ENCODE data around the gene PHOSPHO1. TPM values are rescaled to one million over a fixed set of nuclear protein-coding genes. Genes with fewer than 3 reads are reported as not detected.

The PHOSPHO1 gene
- polyA plus RNA-seq, 3 donors, result 1.4 to 2.4 (median 1.8) TPM

DNA sequence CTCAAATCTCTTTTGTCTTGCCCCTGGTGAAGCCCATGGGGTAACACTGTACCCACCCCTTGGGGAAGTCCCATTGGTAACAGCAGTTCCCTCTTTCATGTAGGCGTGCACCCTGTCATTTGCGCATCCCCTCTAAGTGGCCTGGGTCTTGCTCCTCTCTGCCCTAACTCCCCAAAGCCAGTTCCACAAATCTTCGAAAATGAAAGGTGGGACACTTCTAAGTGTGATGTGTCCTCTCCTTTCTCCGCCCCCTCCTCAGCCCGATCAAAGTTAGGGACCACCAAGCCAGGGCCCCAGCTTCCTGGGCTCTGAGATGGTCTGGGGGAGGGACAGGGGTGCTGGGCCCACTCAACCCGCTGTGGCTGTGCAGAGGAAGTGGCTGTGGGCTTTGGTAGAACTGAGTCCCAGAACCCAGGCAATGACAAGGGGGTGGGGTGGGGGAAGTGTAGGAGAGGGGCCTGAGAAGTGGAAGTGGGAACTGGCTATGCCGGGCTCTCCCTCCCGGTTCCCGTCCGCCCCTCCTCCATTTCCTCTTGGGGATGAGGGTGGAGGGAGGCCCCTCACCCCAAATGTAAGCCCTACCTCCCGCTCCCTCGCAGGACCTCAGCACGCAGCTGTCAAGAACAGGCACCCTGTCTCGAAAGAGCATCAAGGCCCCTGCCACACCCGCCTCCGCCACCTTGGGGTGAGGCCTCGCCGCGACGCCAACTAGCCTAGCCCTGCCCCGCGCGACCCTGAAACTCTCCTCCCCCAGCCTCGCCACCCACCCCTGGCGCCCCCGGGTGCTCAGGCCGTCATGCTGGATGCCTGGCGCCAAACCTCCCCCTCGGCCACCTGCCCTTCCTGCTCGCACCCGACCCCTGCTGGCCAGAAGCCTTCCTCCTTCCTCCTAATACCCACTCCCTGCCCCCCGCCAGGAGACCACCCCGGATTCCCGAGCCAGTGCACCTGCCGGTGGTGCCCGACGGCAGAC, 11.4 kb downstream of the PHOSPHO1 start:
- no peak for DNase-seq

DNA sequence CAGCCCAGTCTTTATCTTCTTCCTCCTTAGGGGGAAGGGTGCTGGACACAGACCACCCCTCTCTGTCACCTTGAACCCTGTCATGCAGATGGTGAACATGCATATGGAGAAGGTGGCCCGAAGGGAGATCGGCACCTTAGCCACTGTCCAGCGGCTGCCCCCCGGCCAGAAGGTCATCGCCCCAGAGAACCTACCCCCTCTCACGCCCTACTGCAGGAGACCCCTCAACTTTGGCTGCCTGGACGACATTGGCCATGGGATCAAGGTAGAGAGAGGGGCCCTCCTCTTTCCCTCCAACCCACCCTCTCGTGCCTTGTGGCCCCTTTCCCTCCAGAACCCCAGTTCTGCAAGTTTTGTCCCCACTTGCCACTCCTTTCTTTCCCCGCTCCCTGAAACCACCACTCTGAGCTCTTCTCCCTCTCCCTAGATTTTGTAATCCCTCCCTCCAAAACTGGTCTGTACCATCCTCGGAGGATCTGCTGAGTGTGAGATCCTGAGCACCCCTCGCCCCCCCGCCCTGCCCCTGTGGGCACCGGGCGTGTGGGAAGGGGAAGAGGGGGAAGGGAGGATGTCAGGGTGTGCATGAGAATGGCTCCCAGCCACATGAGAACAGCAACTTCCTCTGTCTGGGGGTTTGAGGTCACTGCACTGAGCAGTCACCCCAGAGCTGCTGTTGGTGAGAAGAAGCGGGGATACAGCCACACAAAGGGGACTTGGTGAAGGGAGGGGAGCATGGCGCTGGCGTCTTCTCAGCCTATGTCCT, 12.8 kb downstream of the PHOSPHO1 start:
- DNase-seq, result no peak

- DNase-seq, result no peak
Observed at GRCh38 chr17:49216953-49217650, 13.5 kb downstream of the PHOSPHO1 start.

- no peak for DNase-seq
Observed at GRCh38 chr17:49216482-49216881, 14.1 kb downstream of the PHOSPHO1 start.

DNA sequence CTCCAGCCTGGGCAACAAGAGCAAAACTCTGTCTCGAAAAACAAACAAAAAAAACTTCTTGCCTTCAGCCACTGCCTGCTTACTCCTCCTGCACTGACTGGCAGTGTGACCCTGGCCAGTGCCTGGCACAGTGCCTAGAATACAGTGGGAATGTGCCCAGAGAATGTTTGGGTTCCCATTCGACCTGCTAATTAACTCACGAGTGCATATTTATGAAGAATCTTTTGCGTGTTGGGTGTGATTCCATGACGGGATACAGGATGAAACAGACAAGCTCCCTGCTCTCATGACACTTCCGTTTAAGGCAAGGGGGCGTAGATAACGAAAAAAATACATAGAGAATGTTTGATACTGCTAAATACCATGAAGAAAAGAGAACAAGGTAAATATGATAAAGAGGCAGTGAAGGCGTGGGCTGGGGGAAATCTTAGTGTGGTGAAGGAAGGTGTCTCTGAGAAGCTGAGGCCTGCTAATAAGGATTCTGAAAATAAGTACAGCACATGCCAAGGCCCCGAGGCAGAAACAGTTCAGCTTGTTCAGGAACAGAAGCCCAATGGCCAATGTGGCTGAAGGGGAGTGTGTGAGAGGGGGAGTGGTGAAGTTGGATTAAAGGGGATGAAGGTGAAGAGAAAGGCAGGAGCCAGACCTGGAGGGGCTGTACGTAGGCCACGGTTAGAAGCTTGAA, 15.8 kb downstream of the PHOSPHO1 start:
- DNase-seq, result no peak

- no peak for DNase-seq
Observed at GRCh38 chr17:49213847-49214246, 16.7 kb downstream of the PHOSPHO1 start.

- DNase-seq, result no peak
Observed at GRCh38 chr17:49213399-49213798, 17.2 kb downstream of the PHOSPHO1 start.

DNA sequence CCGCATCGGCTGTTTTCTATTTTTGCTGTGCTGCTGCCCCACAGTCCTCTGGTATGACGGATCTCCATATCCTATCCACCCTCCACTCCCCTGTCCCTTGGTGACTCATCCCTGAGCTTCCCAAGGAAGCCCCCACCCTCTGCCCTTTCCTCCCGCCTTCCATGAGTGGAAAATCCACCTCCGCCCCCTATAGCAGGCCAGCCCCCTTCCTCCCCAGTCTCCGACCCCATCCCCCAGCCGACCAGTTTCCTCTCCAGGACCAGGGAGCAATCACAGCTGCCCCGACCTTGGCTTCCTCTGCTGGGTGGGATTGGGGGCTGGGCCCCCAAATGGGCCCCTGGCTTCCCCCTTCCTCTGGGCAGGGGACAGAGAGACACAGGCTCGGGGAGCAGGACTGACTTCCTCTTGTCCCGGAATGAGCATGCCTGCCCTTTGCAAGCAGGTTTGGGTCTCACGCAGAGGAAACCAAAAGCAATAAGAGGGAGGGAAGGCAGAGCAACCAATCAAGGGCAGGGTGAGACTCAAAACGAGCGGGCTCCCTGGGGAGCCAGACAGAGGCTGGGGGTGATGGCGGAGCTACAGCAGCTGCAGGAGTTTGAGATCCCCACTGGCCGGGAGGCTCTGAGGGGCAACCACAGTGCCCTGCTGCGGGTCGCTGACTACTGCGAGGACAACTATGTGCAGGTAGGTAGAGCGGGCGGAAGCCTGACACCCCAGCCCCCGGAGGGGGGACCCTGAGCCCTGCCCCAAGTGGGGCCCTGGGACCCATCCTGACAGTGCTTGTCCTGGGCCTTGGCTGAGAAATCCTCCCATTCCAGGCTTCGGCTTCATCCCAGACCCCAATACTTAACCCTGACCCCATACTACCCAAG, 20.2 kb downstream of the PHOSPHO1 start, which contains the start of the genes ABI3 and GNGT2:
Gene ABI3 (plus strand): TSS at position 550 of the 872 bp plus-strand sequence. CDS start 18 bp downstream, at position 568.
Gene GNGT2 (minus strand): TSS at position 417 of the 872 bp plus-strand sequence. CDS start 3,152 bp downstream, outside the sequence.
- DNase-seq, result no peak

- DNase-seq, result no peak
Observed at GRCh38 chr17:49209061-49209571, 21.5 kb downstream of the PHOSPHO1 start.

DNA sequence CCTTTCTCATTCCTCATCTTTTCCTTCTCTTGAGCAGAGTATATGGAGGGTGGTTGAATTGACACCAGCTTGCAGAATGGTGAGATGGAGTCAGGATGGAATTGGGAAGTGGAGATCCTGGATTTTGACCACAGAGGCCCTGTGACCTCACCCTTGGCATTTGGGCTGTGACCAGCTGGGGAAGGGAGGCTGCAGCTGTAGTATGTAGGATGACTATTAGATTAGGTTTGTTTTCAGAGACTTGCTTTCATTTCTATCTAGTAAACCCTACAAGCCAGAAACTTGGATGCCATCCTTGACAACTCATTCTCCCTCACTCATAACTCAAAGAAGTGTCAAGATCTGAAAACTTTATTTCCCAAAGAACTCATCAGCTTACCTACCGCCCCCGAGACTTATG, 26.1 kb downstream of the PHOSPHO1 start:
- no peak for DNase-seq

DNA sequence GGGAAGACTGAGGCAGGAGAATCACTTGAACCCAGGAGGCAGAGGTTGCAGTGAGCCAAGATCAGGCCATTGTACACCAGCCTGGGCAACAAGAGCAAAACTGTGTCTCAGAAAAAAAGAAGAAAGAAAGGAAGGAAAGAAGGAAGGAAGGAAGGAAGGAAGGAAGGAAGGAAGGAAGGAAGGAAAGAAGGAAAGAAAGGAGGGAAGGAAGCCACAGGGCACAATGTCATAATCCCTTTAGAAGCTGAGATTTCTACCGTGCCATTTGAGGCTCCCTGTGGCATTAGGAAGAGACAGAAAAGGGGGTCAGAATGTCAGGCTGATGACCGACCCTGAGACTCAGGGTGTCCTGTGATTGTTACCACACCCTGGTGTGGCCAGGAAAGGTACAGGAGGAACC, 26.8 kb downstream of the PHOSPHO1 start:
- DNase-seq, result no peak

DNA sequence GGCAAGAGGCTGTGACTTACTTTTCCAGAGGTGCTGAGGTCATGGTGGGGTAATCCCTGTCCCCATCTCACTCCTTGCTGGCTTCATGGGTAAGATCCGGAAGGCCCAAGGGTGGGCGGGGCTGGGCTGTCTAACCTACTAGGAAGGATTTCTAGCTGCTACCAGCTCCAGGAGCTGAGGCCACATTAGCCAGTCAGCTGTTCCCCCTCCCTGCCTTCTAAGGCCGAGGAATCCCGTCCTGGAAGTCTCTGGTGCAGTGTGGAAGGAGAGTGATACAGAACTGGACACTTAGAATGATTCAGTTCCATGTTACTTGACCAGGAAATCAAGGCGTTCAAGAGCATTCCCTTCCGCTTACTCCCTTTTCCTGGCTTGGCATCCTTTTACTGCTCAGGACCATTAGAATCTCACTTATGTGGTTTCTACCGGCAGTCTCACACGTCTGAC, 29.1 kb downstream of the PHOSPHO1 start:
- DNase-seq, result no peak

DNA sequence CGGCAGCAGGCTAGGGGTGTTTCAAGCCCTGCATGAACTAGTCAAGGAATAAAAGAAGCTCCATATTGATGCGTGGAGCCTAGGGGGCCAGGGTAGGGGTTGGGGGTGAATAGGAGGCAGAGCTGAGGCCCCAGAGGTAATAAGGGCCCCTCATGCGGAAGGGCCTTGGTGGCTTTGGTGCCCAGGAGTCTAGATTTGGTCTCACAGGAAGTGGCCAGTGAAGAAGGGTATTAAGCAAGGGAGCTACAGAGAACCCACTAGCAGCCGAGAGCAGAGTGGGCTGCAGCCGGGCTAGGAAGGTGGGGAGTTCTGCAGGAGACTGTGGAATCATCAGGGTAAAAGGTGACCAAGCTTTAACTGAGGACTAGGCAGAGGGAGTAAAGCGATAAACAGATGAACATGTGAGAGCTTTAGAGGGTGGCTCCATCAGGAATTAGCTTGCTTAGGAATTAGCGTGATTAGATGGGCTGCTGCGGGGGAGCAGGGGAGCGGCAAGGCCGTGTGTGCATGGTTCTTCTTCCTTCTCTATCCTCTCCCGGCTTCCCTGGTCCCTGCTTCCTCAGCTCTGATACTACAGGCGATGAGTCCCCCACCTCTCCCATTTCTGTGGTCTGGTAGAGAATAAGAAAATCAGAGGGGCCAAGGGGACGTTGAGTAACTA, 30.0 kb downstream of the PHOSPHO1 start:
- no peak for DNase-seq

DNA sequence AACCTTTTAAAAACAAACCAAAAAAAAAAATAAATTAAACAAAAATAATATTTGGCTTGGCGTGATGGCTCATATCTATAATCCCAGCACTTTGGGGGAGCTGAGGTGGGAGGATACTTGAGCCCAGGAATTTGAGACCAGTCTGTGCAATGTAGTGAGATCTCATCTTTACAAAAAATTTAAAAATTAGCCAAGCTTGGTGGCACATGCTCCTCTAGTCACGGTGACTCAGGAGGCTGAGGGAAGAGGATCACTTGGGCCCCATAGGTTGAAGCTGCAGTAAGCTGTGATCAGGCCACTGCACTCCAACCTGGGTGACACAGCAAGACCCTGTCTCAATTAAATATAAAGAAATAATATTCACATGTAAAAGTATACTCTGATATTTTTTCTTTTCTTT, 32.4 kb downstream of the PHOSPHO1 start:
- no peak for DNase-seq

DNA sequence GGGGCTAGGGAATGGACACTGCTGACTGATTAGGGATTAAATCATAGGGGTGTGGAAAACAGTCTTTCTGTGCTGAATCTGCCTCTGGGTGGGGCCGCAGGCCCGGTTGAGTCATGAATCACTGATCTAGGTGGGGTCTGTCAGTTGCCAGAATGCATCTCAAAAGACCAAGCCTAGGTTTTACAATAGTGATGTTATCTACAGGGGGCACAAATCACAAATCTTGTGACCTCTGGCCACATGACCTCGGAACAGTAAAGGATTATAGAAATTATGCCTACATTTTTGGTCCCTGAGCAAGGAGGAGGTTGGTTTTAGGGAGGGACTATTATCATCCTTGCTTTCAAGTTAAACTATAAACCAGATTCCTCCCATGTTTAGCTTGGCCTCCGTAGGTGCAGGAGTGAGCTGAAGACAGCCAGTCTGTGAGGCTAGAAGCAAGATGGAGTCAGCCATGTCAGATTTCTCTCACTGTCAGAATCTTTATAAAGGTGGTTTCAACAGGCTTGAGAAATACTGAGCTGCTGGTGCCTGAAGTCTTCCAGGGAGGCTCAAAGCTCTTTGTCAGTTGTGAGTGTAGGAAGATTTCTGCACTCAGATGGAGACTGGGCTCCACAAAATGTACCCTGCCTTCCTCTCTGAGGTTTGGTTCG, 33.1 kb downstream of the PHOSPHO1 start:
- no peak for DNase-seq

DNA sequence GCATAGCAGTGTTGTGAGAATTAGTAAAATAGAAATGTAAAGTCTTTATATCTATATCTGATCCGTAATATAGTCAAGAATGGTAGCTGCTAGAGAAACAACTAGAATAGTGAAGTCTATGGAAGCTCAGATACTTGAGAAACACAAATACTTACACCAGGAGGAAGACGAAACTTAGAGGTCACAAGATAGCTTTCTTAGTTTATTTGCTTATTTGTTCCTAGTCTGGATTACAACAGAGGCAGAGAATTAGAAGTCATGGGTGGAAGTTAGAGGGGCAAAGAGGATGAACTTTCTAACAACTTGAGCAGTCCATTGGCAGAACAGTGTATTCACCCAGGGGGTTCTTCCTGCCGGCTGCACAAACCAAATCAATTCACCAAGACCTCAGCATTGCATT, 34.1 kb downstream of the PHOSPHO1 start:
- DNase-seq, result no peak

- DNase-seq, result no peak
Observed at GRCh38 chr17:49195751-49196150, 34.8 kb downstream of the PHOSPHO1 start.

- DNase-seq, result no peak
Observed at GRCh38 chr17:49194297-49194607, 36.3 kb downstream of the PHOSPHO1 start.
